Type B pancreatic cell (in vitro differentiated cells): ENCODE data around the gene HRH3. TPM values are rescaled to one million over a fixed set of nuclear protein-coding genes. Genes with fewer than 3 reads are reported as not detected.
A peak's percentile ranks its signal among the peaks of the same experiment; 100 is the strongest.

Experiments used
- DNase-seq: peaks from one replicate; pipeline ENCODE4 v3.0.0; 2021; ENCODE audit warnings: mixed read lengths; ENCODE audit not compliant: unreplicated experiment; ENCODE audit errors: extremely low spot score
- H3K27ac Mint-ChIP-seq: 2 replicates; pipeline ENCODE4 v1.8.0; 2021; ENCODE audit warnings: mild to moderate bottlenecking, mixed read lengths
- H3K27me3 Mint-ChIP-seq: 2 replicates; pipeline ENCODE4 v1.8.0; 2021; ENCODE audit warnings: mixed read lengths
- H3K36me3 Mint-ChIP-seq: 2 replicates; pipeline ENCODE4 v1.8.0; 2021; ENCODE audit warnings: mixed read lengths
- H3K4me1 Mint-ChIP-seq: one replicate; pipeline ENCODE4 v1.8.0; 2021; ENCODE audit warnings: mixed read lengths; ENCODE audit not compliant: unreplicated experiment
- H3K4me3 Mint-ChIP-seq: 2 replicates; pipeline ENCODE4 v1.8.0; 2021; ENCODE audit warnings: mild to moderate bottlenecking, mixed read lengths
- H3K9me3 Mint-ChIP-seq: 2 replicates; pipeline ENCODE4 v1.8.0; 2021; ENCODE audit warnings: mixed read lengths
- CTCF ChIP-seq: fragments of 200-600 bp; sonication (generic); conservative IDR thresholded peaks from 2 replicates; pipeline ENCODE4 v1.5.0; 2021; ENCODE audit warnings: antibody characterized with exemption, mild to moderate bottlenecking
- long read RNA-seq: library from polyadenylated mRNA; unstranded; transcript quantifications from one replicate; pipeline ENCODE4 v2.0.0, GENCODE V29; 2020
- total RNA-seq: library from RNA; stranded (reverse); gene quantifications from 2 replicates; pipeline ENCODE4 v1.2.1, GENCODE V29; 2021; ENCODE audit warnings: low replicate concordance

The HRH3 gene
- total RNA-seq = 0.24 and 0.53 TPM in 2 replicates
- long read RNA-seq = 0 reads

- H3K4me3 Mint-ChIP-seq = peak within 1 kb of the TSS; percentile 64
- H3K27me3 Mint-ChIP-seq = peaks cover 74% of the 10 kb centered on the region
- DNase-seq = no peak
These were observed at the start of gene HRH3 for GRCh38 chr20:62219992-62220665. HRH3 (minus strand) TSS chr20:62220278; CDS start chr20:62219970, 308 bp downstream.

GRCh38 chr20:62269871-62270270 lies 49.8 kb upstream of the HRH3 start:
- no peaks in the 10 kb centered on the region for H3K9me3 Mint-ChIP-seq
- H3K36me3 Mint-ChIP-seq = peaks cover 15% of the 10 kb centered on the region
- DNase-seq = no peak
- H3K4me1 Mint-ChIP-seq = peaks cover 3% of the 10 kb centered on the region
- H3K27ac Mint-ChIP-seq = no peak overlapping the region
- TF ChIP-seq CTCF = no peak
- H3K27me3 Mint-ChIP-seq = no peaks in the 10 kb centered on the region
- H3K4me3 Mint-ChIP-seq = no peak overlapping the region

More at GRCh38 chr20:62219992-62220665, at the start of gene HRH3:
- H3K27ac Mint-ChIP-seq = no peak within 1 kb of the TSS
- no peaks in the 10 kb centered on the region for H3K4me1 Mint-ChIP-seq
- no peaks in the 10 kb centered on the region for H3K36me3 Mint-ChIP-seq
- no peak for TF ChIP-seq CTCF
- H3K9me3 Mint-ChIP-seq = no peaks in the 10 kb centered on the region

GRCh38 chr20:62269378-62269777 lies 49.3 kb upstream of the HRH3 start:
- DNase-seq = no peak
- TF ChIP-seq CTCF = no peak
- H3K36me3 Mint-ChIP-seq = peaks cover 19% of the 10 kb centered on the region
- H3K27ac Mint-ChIP-seq = no peak overlapping the region
- no peaks in the 10 kb centered on the region for H3K4me1 Mint-ChIP-seq
- no peaks in the 10 kb centered on the region for H3K27me3 Mint-ChIP-seq
- H3K4me3 Mint-ChIP-seq = no peak overlapping the region
- no peaks in the 10 kb centered on the region for H3K9me3 Mint-ChIP-seq

GRCh38 chr20:62268228-62268900 lies 48.3 kb upstream of the HRH3 start:
- no peak for DNase-seq
- Mint-ChIP-seq H3K4me3 (no peak overlapping the region), H3K27ac (no peak overlapping the region), H3K4me1 (no peaks in the 10 kb centered on the region), H3K9me3 (no peaks in the 10 kb centered on the region), H3K36me3 (peaks cover 19% of the 10 kb centered on the region), H3K27me3 (no peaks in the 10 kb centered on the region)
- TF ChIP-seq CTCF = no peak

GRCh38 chr20:62267543-62267942 lies 47.5 kb upstream of the HRH3 start:
- peak overlapping the region; percentile 34 for H3K4me3 Mint-ChIP-seq
- peak overlapping the region; percentile 77 for H3K27ac Mint-ChIP-seq
- H3K4me1 Mint-ChIP-seq = no peaks in the 10 kb centered on the region
- no peaks in the 10 kb centered on the region for H3K9me3 Mint-ChIP-seq
- no peaks in the 10 kb centered on the region for H3K27me3 Mint-ChIP-seq
- no peak for TF ChIP-seq CTCF
- no peak for DNase-seq
- H3K36me3 Mint-ChIP-seq = peaks cover 14% of the 10 kb centered on the region
